ENCODE measurements around the gene MAGEA9. TPM values are rescaled to one million over a fixed set of nuclear protein-coding genes. Genes with fewer than 3 reads are reported as not detected.
A peak's percentile ranks its signal among the peaks of the same experiment; 100 is the strongest.

The MAGEA9 gene
- total and polyA plus RNA-seq, 2 donors from 2014 or later, result not detected

DNA sequence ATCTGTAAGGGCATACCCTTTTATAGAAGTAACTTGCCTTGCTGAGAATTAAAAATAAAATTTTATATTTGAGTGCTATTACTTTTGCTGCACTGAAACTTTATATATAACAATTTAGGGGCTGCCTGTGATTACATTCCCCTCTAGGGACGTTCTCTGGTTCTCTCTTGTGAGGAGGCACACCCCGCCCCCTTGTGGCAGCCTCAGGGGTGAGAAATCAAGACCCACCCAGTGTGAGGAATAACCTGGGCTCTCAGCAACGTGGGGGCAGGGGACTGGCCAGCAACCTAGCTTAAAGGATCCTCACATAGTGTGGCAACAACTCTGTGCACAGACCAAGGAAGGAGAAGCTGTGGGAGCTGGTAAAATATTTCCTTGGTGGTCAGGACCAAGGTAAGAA is 43.7 kb downstream of the MAGEA9 start:
- FAIRE-seq, result no peak
- Histone ChIP-seq H3K36me3 (ENCODE audit: control insufficient read depth in 2 of 3, insufficient read depth in 3 of 3, low read length in 3 of 3) (no peaks in the 10 kb centered on the region), H3K9ac (ENCODE audit: low read length in 3 of 3) (no peak overlapping the region), H3K27me3 (ENCODE audit: control insufficient read depth, insufficient read depth, low read length) (no peaks in the 10 kb centered on the region), H3K27ac (ENCODE audit: low read depth in 2 of 2, low read length in 2 of 2) (no peak overlapping the region), H3K9me3 (ENCODE audit: control insufficient read depth in 2 of 3, insufficient read depth in 1 of 3, low read length in 3 of 3) (no peaks in the 10 kb centered on the region), H3K4me1 (ENCODE audit: control insufficient read depth in 2 of 3, insufficient read depth in 2 of 3, low read depth in 1 of 3, low read length in 3 of 3) (peaks cover 0 to 2% (median 0%) of the 10 kb centered on the region in 3 donors), H3K4me3 (ENCODE audit: low read length in 3 of 3) (no peak overlapping the region)
- intact Hi-C loops (cut with DNase I), result no loop called here
- TF ChIP-seq CTCF (IDR thresholded peaks at IDR 0.05; ENCODE audit: borderline replicate concordance, extremely low read depth, insufficient read depth), result no peak
- DNase-seq, result peak in 3 of 5 donors; percentile 14 to 54 (median 20)

DNA sequence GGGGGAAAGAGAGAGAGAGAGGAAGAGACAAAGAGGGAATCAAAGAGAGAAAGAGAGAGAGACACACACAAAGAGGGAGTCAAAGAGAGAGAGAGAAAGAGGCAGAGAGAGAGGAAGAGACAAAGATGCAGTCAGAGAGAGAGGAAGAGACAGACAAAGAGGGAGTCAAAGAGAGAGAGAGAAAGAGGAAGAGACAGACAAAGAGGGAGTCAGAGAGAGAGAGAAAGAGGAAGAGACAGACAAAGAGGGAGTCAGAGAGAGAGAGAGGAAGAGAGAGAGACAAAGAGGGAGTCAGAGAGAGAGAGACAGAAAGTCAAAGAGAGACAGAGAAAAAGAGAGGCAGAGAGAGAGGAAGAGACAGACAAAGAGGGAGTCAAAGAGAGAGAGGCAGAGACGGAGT is 45.5 kb downstream of the MAGEA9 start:
- TF ChIP-seq CTCF (IDR thresholded peaks at IDR 0.05; ENCODE audit: borderline replicate concordance, extremely low read depth, insufficient read depth), result no peak
- Histone ChIP-seq H3K4me1 (ENCODE audit: control insufficient read depth in 2 of 3, insufficient read depth in 2 of 3, low read depth in 1 of 3, low read length in 3 of 3) (peaks cover 0 to 2% (median 0%) of the 10 kb centered on the region in 3 donors), H3K27me3 (ENCODE audit: control insufficient read depth, insufficient read depth, low read length) (no peaks in the 10 kb centered on the region), H3K9me3 (ENCODE audit: control insufficient read depth in 2 of 3, insufficient read depth in 1 of 3, low read length in 3 of 3) (no peaks in the 10 kb centered on the region), H3K27ac (ENCODE audit: low read depth in 2 of 2, low read length in 2 of 2) (no peak overlapping the region), H3K9ac (ENCODE audit: low read length in 3 of 3) (no peak overlapping the region), H3K36me3 (ENCODE audit: control insufficient read depth in 2 of 3, insufficient read depth in 3 of 3, low read length in 3 of 3) (no peaks in the 10 kb centered on the region), H3K4me3 (ENCODE audit: low read length in 3 of 3) (no peak overlapping the region)
- DNase-seq (no peak), FAIRE-seq (no peak)
- intact Hi-C loops (cut with DNase I), result no loop called here

- FAIRE-seq (no peak), DNase-seq (peak in 2 of 5 donors; percentile 8)
- H3K9ac ChIP-seq (ENCODE audit: low read length in 3 of 3), result no peak overlapping the region
- H3K4me1 ChIP-seq (ENCODE audit: control insufficient read depth in 2 of 3, insufficient read depth in 2 of 3, low read depth in 1 of 3, low read length in 3 of 3), result peaks cover 0 to 2% (median 0%) of the 10 kb centered on the region in 3 donors
- no peaks in the 10 kb centered on the region for H3K27me3 ChIP-seq (ENCODE audit: control insufficient read depth, insufficient read depth, low read length)
- intact Hi-C loops (cut with DNase I), result no loop called here
- TF ChIP-seq CTCF (IDR thresholded peaks at IDR 0.05; ENCODE audit: borderline replicate concordance, extremely low read depth, insufficient read depth), result no peak
- no peak overlapping the region for H3K4me3 ChIP-seq (ENCODE audit: low read length in 3 of 3)
- no peaks in the 10 kb centered on the region for H3K9me3 ChIP-seq (ENCODE audit: control insufficient read depth in 2 of 3, insufficient read depth in 1 of 3, low read length in 3 of 3)
- H3K36me3 ChIP-seq (ENCODE audit: control insufficient read depth in 2 of 3, insufficient read depth in 3 of 3, low read length in 3 of 3), result no peaks in the 10 kb centered on the region
- H3K27ac ChIP-seq (ENCODE audit: low read depth in 2 of 2, low read length in 2 of 2), result no peak overlapping the region
These were observed 48.0 kb downstream of the MAGEA9 start for GRCh38 chrX:149829751-149830191.

Measured in kidney (tissue), 14 donors.